Endothelial cell of umbilical vein (primary cell): Measurements from ENCODE around the gene SPNS1.

Experiments
- EZH2 ChIP-seq: IDR thresholded peaks from 2 replicates; pipeline ENCODE4 v1.6.1; 2012; ENCODE audit warnings: borderline replicate concordance, low read depth, mild to moderate bottlenecking, moderate library complexity, low read length, inconsistent platforms; ENCODE audit not compliant: severe bottlenecking
- POLR2A ChIP-seq: IDR thresholded peaks from 2 replicates; pipeline ENCODE4 v1.6.1; 2012; ENCODE audit warnings: low read depth, mild to moderate bottlenecking, control low read depth, low read length
- TF ChIP-seq, protein P1 (sequence below), 2 donors: IDR thresholded peaks; 1 replicate in 1 of 2; 2 replicates in 1 of 2; pipeline ENCODE4 v1.5.1; 2011; ENCODE audit warnings: low read length in 2 of 2, mild to moderate bottlenecking in 2 of 2, moderate library complexity in 2 of 2, control low read depth in 1 of 2, inconsistent platforms in 1 of 2, low read depth in 1 of 2; ENCODE audit not compliant: insufficient read depth in 1 of 2; ENCODE audit errors: extremely low read depth in 1 of 2
- TF ChIP-seq, protein P2 (sequence below): IDR thresholded peaks from 2 replicates; pipeline ENCODE4 v1.6.1; 2011; ENCODE audit not compliant: insufficient read depth, insufficient read length

DNA sequence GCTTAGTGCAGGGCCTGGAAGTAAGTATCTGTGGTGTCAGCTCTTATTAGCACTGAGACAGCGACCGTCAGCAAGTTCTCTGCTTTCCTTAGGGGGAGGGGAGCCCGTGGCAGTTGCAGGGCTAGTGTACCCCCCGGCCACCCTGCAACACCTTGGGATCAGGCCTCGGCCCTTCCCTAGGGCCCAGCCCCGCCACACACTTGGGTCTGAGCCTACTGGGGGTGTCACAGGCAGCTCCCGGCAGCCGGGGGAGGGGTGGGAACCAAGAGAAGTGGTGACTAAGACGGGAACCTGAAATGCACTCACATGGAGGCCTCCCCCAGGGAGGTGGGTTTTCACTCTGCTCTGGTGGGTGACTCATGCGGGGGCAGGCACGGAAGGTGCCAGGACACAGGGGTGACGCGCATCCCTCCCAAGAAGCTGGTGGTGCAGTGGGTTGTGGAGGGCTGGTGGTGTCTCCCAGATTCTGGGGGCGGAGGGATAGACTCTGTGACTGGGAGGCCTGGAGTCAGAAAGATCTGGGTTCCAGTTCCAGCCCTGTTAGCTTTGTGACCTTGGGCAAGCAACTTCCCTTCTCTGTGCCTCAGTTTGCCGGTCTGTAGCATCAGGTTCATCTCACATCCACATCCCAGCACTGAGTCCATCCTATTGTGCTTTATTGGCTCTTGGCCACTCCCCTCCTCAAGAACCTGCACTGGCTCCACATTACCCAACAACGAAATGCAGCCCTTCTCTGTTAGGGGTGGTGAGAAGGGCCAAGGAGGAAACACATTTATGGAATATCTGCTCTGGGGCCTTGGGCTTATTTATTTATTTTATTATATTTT, 54.8 kb downstream of the SPNS1 start:
- TF ChIP-seq POLR2A (no peak), EZH2 (no peak)
- TF ChIP-seq, protein P1, sequence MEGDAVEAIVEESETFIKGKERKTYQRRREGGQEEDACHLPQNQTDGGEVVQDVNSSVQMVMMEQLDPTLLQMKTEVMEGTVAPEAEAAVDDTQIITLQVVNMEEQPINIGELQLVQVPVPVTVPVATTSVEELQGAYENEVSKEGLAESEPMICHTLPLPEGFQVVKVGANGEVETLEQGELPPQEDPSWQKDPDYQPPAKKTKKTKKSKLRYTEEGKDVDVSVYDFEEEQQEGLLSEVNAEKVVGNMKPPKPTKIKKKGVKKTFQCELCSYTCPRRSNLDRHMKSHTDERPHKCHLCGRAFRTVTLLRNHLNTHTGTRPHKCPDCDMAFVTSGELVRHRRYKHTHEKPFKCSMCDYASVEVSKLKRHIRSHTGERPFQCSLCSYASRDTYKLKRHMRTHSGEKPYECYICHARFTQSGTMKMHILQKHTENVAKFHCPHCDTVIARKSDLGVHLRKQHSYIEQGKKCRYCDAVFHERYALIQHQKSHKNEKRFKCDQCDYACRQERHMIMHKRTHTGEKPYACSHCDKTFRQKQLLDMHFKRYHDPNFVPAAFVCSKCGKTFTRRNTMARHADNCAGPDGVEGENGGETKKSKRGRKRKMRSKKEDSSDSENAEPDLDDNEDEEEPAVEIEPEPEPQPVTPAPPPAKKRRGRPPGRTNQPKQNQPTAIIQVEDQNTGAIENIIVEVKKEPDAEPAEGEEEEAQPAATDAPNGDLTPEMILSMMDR (IDR thresholded peaks at IDR 0.05; ENCODE audit: extremely low read depth in 1 of 2, insufficient read depth in 1 of 2, low read depth in 1 of 2, low read length in 2 of 2), result no peak
- TF ChIP-seq, protein P2, sequence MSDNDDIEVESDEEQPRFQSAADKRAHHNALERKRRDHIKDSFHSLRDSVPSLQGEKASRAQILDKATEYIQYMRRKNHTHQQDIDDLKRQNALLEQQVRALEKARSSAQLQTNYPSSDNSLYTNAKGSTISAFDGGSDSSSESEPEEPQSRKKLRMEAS, result no peak
